ENCODE results near the gene PIEZO2.

DNA sequence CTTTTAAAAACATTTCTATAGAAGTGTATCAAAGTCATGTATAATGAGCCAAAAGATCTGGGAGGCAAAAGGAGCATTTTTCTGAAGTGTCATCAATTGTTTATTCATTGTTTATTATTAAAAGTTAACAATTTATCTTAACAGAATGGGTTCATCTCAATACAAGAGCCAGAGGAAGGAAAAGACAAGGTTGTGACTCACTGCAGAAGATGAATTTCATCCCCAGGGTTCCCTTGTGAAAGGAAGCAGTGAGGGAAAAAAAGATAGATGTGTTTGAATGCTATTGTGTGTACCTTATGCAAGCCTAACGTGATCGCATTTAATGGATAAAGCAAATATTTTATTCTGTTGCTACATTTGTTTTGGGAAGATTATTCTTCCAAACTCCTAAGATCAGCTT lies 286.3 kb downstream of the PIEZO2 start:
- TF ChIP-seq, protein P1, sequence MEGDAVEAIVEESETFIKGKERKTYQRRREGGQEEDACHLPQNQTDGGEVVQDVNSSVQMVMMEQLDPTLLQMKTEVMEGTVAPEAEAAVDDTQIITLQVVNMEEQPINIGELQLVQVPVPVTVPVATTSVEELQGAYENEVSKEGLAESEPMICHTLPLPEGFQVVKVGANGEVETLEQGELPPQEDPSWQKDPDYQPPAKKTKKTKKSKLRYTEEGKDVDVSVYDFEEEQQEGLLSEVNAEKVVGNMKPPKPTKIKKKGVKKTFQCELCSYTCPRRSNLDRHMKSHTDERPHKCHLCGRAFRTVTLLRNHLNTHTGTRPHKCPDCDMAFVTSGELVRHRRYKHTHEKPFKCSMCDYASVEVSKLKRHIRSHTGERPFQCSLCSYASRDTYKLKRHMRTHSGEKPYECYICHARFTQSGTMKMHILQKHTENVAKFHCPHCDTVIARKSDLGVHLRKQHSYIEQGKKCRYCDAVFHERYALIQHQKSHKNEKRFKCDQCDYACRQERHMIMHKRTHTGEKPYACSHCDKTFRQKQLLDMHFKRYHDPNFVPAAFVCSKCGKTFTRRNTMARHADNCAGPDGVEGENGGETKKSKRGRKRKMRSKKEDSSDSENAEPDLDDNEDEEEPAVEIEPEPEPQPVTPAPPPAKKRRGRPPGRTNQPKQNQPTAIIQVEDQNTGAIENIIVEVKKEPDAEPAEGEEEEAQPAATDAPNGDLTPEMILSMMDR (IDR thresholded peaks at IDR 0.05; ENCODE audit: insufficient read depth, low read length), result no peak
- no peak for TF ChIP-seq POLR2AphosphoS5 (IDR thresholded peaks at IDR 0.05; ENCODE audit: low read depth)
